Mucosa of stomach (tissue), 1 donor: ENCODE measurements around the gene ZNF749.

ENCODE experiments used
- H3K27me3 ChIP-seq: one replicate; pipeline ENCODE4 v1.7.0; 2013; ENCODE audit warnings: mild to moderate bottlenecking, low read length; ENCODE audit not compliant: control insufficient read depth, insufficient read depth
- H3K36me3 ChIP-seq: one replicate; pipeline ENCODE4 v1.7.0; 2013; ENCODE audit warnings: low read length; ENCODE audit not compliant: control insufficient read depth, insufficient read depth
- H3K4me1 ChIP-seq: one replicate; pipeline ENCODE4 v1.7.0; 2013; ENCODE audit warnings: mild to moderate bottlenecking, low read length; ENCODE audit not compliant: control insufficient read depth, insufficient read depth
- H3K4me3 ChIP-seq: one replicate; pipeline ENCODE4 v1.7.0; 2013; ENCODE audit warnings: low read length
- H3K9ac ChIP-seq: one replicate; pipeline ENCODE4 v1.7.0; 2013; ENCODE audit warnings: mild to moderate bottlenecking, low read length, moderate library complexity
- H3K9me3 ChIP-seq: one replicate; pipeline ENCODE4 v1.7.0; 2013; ENCODE audit warnings: mild to moderate bottlenecking, low read length, moderate library complexity; ENCODE audit not compliant: control insufficient read depth
- donor health status: Pancreatic carcinoma.

Gene ZNF749

GRCh38 chr19:57434386-57435061, 601 bp upstream of the ZNF749 start:
- Histone ChIP-seq H3K36me3 (no peaks in the 10 kb centered on the region), H3K27me3 (no peaks in the 10 kb centered on the region), H3K9me3 (peaks cover 3% of the 10 kb centered on the region), H3K9ac (peak overlapping the region; percentile 75), H3K4me1 (peaks cover 16% of the 10 kb centered on the region), H3K4me3 (peak overlapping the region; percentile 21)

- no peaks in the 10 kb centered on the region for H3K27me3 ChIP-seq
- H3K9me3 ChIP-seq: peaks cover 3% of the 10 kb centered on the region
- H3K4me3 ChIP-seq: no peak overlapping the region
- no peak overlapping the region for H3K9ac ChIP-seq
- H3K4me1 ChIP-seq: peaks cover 16% of the 10 kb centered on the region
- no peaks in the 10 kb centered on the region for H3K36me3 ChIP-seq
These were observed 1.3 kb downstream of the ZNF749 start for GRCh38 chr19:57436417-57436816.

GRCh38 chr19:57437931-57438330, 2.8 kb downstream of the ZNF749 start:
- H3K4me3 ChIP-seq: no peak overlapping the region
- no peaks in the 10 kb centered on the region for H3K27me3 ChIP-seq
- peaks cover 6% of the 10 kb centered on the region for H3K9me3 ChIP-seq
- H3K9ac ChIP-seq: no peak overlapping the region
- peaks cover 16% of the 10 kb centered on the region for H3K4me1 ChIP-seq
- H3K36me3 ChIP-seq: no peaks in the 10 kb centered on the region

DNA sequence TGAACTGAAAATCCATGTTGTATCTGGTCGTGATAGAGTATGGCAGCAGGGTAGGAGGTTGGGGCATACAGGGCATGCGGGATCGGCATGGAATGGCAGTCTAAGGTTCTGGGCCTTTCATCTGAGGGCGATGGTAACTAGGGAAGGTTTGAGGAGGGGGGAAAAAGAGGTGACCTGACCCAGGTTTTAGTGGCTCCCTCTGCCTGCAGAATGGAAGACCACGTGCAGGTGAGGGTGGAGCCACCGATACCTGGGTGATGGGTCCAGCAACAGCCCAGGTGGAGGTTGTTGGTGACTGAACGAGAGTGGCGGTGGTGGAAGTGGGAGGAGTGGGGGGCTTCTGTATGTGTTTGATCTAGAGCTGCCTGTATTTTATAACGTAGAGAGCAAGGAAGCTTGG, 3.8 kb downstream of the ZNF749 start:
- H3K27me3 ChIP-seq: no peaks in the 10 kb centered on the region
- peaks cover 5% of the 10 kb centered on the region for H3K36me3 ChIP-seq
- no peak overlapping the region for H3K9ac ChIP-seq
- no peak overlapping the region for H3K4me3 ChIP-seq
- H3K4me1 ChIP-seq: peaks cover 16% of the 10 kb centered on the region
- H3K9me3 ChIP-seq: peaks cover 15% of the 10 kb centered on the region

GRCh38 chr19:57441979-57442752, 7.0 kb downstream of the ZNF749 start:
- Histone ChIP-seq H3K4me1 (no peaks in the 10 kb centered on the region), H3K27me3 (no peaks in the 10 kb centered on the region), H3K36me3 (peaks cover 5% of the 10 kb centered on the region), H3K4me3 (no peak overlapping the region), H3K9ac (no peak overlapping the region), H3K9me3 (peaks cover 15% of the 10 kb centered on the region)

GRCh38 chr19:57443121-57443696, 8.1 kb downstream of the ZNF749 start:
- Histone ChIP-seq H3K9me3 (peaks cover 15% of the 10 kb centered on the region), H3K4me1 (no peaks in the 10 kb centered on the region), H3K4me3 (no peak overlapping the region), H3K36me3 (peaks cover 5% of the 10 kb centered on the region), H3K27me3 (no peaks in the 10 kb centered on the region), H3K9ac (no peak overlapping the region)

DNA sequence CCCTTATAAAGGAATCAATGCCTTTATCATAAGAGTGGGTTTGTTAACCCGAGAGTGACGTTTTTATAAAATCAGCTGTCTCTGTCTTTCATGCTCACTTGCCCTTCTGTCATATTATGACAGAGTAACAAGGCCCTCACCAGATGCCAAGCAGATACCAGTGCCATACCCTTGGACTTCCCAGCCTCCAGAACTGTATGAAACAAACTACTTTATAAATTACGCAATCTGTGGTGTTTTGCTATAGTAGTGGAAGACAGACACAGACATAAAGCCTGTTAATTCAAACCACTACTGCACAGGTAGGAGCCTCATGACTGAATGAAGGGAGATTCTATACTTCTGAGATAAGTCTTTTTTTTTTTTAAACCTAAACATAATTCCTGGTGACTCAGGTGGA, 17.2 kb downstream of the ZNF749 start:
- Histone ChIP-seq H3K9ac (no peak overlapping the region), H3K4me1 (no peaks in the 10 kb centered on the region), H3K36me3 (no peaks in the 10 kb centered on the region), H3K4me3 (no peak overlapping the region), H3K9me3 (no peaks in the 10 kb centered on the region), H3K27me3 (no peaks in the 10 kb centered on the region)

- Histone ChIP-seq H3K9ac (no peak overlapping the region), H3K27me3 (no peaks in the 10 kb centered on the region), H3K9me3 (peaks cover 7% of the 10 kb centered on the region), H3K36me3 (no peaks in the 10 kb centered on the region), H3K4me3 (no peak overlapping the region), H3K4me1 (no peaks in the 10 kb centered on the region)
These were observed 30.7 kb downstream of the ZNF749 start for GRCh38 chr19:57465680-57466381.

- no peak overlapping the region for H3K9ac ChIP-seq
- H3K36me3 ChIP-seq: no peaks in the 10 kb centered on the region
These were observed 31.4 kb downstream of the ZNF749 start for GRCh38 chr19:57466489-57466888.

GRCh38 chr19:57473646-57474045, 38.5 kb downstream of the ZNF749 start:
- no peaks in the 10 kb centered on the region for H3K4me1 ChIP-seq
- no peaks in the 10 kb centered on the region for H3K27me3 ChIP-seq
- H3K9me3 ChIP-seq: peaks cover 57% of the 10 kb centered on the region
- no peak overlapping the region for H3K4me3 ChIP-seq
- H3K36me3 ChIP-seq: peaks cover 19% of the 10 kb centered on the region
- no peak overlapping the region for H3K9ac ChIP-seq

More at GRCh38 chr19:57466489-57466888, 31.4 kb downstream of the ZNF749 start:
- Histone ChIP-seq H3K27me3 (no peaks in the 10 kb centered on the region), H3K4me3 (peak overlapping the region; percentile 17), H3K9me3 (peaks cover 14% of the 10 kb centered on the region), H3K4me1 (no peaks in the 10 kb centered on the region)

GRCh38 chr19:57477191-57478008, 42.3 kb downstream of the ZNF749 start, which contains the start of gene ZNF772:
ZNF772 (minus strand) TSS chr19:57477566; CDS start chr19:57477309, 257 bp downstream.
- Histone ChIP-seq H3K36me3 (peaks cover 19% of the 10 kb centered on the region), H3K27me3 (no peaks in the 10 kb centered on the region), H3K4me3 (peak within 1 kb of the TSS; percentile 95), H3K4me1 (no peaks in the 10 kb centered on the region), H3K9me3 (peaks cover 47% of the 10 kb centered on the region), H3K9ac (peak within 1 kb of the TSS; percentile 59)
